Brain microvascular endothelial cell (primary cell): ENCODE measurements around the gene KRTAP17-1.

ENCODE experiments used
- DNase-seq: peaks from one replicate; pipeline ENCODE4 v3.0.0-alpha.2; 2020
- H3K27ac ChIP-seq: fragments of 250-450 bp; sonication (Bioruptor Pico); 2 replicates; pipeline ENCODE4 v1.5.1; 2020; ENCODE audit warnings: mild to moderate bottlenecking, moderate library complexity
- H3K27me3 ChIP-seq: fragments of 250-450 bp; sonication (Bioruptor Pico); replicated peaks from 2 replicates; pipeline ENCODE4 v1.5.1; 2020; ENCODE audit warnings: mild to moderate bottlenecking
- H3K36me3 ChIP-seq: fragments of 250-450 bp; sonication (Bioruptor Pico); replicated peaks from 2 replicates; pipeline ENCODE4 v1.5.1; 2020; ENCODE audit warnings: mild to moderate bottlenecking
- H3K4me3 ChIP-seq: 2 replicates; pipeline ENCODE4 v1.5.1; 2011; ENCODE audit warnings: low read depth, mild to moderate bottlenecking, control low read depth, low read length, moderate library complexity
- in situ Hi-C: cut with HindIII; loops from 2 replicates; pipeline ENCODE4 v1.10.0; 2017; ENCODE audit warnings: low sequenced_read_pairs, low pct_ligation_motif_present
- TF ChIP-seq, protein P1 (sequence below): IDR thresholded peaks from 2 replicates; pipeline ENCODE4 v1.5.1; 2011; ENCODE audit warnings: low read depth, mild to moderate bottlenecking, moderate library complexity, low read length, control low read depth, inconsistent platforms; ENCODE audit errors: missing control alignments

Gene KRTAP17-1

DNA sequence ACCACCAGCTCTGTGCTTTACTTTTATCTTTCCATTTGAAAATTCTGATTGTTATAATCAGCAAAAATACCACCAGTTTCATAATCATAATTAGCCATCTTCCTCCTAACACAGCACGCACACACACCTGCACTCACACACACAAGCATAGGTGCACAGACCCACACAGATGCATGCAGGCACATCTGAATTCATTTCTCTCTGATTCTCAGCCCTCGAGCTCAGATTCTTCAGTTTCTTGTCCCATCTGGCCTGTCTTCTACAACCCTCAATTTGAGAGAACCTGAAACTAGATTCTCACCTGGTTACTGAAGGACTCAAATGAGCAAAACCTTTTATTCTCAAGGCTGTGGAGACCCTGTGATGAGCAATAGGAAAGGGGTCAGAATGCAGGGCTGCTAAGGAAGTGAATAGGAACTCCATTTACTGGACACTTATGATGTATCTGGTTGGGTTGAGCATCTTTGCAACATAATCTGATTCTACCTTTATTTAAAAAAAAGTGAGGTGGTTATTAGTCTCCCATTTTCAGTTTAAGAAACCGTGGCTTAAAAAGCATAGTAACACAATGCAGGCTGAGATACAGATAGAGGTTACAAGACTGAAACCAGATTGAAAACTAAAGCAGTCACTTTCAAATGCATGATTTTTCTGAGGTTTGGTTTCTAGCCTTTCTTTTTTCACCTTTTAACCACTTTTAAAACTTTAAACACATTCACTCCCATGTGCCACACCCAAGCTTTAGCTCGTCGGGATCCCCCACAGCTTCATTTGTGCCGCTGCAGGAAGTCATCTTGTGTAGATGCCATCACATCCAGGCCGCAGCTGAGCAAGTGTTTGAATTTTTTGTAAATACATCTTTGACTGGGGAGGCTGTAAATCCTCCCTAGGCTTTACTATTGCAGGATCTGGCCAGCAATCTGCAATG, 25.7 kb upstream of the KRTAP17-1 start:
- H3K4me3 ChIP-seq = no peak overlapping the region
- DNase-seq = no peak
- in situ Hi-C loops = no loop called here
- no peak overlapping the region for H3K27ac ChIP-seq
- no peaks in the 10 kb centered on the region for H3K36me3 ChIP-seq
- TF ChIP-seq, protein P1, sequence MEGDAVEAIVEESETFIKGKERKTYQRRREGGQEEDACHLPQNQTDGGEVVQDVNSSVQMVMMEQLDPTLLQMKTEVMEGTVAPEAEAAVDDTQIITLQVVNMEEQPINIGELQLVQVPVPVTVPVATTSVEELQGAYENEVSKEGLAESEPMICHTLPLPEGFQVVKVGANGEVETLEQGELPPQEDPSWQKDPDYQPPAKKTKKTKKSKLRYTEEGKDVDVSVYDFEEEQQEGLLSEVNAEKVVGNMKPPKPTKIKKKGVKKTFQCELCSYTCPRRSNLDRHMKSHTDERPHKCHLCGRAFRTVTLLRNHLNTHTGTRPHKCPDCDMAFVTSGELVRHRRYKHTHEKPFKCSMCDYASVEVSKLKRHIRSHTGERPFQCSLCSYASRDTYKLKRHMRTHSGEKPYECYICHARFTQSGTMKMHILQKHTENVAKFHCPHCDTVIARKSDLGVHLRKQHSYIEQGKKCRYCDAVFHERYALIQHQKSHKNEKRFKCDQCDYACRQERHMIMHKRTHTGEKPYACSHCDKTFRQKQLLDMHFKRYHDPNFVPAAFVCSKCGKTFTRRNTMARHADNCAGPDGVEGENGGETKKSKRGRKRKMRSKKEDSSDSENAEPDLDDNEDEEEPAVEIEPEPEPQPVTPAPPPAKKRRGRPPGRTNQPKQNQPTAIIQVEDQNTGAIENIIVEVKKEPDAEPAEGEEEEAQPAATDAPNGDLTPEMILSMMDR = no peak
- H3K27me3 ChIP-seq = no peaks in the 10 kb centered on the region

DNA sequence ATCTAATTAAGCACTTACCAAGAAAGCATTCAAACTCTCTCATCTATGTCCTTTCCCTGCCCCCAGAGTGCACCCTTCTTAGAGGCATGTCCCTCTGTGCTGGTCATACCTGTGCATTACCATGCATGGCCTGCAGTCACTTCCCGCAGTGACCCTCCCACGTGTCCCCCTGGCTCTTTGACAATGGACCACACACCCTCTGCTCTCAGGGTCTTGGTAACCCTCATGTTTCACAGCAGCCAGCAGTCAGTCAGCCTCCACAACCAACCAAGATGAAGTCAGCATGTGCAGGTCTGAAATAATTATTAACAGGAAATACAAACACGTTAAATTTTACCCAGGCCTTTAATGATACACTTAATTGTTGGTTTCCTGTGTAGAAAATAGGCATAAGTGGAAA, 25.0 kb upstream of the KRTAP17-1 start:
- H3K27ac ChIP-seq = no peak overlapping the region
- in situ Hi-C loops = no loop called here
- H3K36me3 ChIP-seq = no peaks in the 10 kb centered on the region
- no peak overlapping the region for H3K4me3 ChIP-seq
- H3K27me3 ChIP-seq = no peaks in the 10 kb centered on the region
- no peak for DNase-seq
- TF ChIP-seq, protein P1 = no peak

DNA sequence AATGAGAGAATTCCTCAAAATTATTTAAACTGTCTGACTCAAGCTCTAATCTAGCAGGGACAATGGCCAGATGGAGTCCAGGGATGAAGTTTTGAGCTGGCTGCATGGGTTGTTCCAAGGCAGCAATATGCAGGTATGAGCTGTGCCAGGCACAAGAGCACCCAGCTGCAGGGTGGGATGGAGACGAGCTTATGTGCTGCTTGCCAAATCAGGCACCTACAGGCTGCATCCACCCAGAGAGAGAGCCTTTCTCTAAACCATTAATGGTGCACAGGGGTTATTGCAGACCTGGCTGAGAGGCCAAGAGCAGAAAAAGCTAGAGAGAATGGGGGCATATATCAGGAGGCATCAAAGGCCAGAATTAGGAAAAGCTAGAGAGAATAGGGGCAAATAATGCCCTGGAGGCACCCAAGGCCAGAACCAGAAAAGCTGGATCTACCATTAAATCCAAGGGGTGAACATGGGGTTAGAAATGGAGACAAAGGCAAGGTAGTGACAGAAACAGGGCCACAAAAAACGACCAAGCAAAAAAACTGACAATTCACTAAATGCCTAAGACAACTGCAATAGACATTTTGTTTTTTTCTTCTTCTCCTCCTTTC, 24.2 kb upstream of the KRTAP17-1 start:
- Histone ChIP-seq H3K36me3 (no peaks in the 10 kb centered on the region), H3K27ac (no peak overlapping the region)
- in situ Hi-C loops = no loop called here

DNA sequence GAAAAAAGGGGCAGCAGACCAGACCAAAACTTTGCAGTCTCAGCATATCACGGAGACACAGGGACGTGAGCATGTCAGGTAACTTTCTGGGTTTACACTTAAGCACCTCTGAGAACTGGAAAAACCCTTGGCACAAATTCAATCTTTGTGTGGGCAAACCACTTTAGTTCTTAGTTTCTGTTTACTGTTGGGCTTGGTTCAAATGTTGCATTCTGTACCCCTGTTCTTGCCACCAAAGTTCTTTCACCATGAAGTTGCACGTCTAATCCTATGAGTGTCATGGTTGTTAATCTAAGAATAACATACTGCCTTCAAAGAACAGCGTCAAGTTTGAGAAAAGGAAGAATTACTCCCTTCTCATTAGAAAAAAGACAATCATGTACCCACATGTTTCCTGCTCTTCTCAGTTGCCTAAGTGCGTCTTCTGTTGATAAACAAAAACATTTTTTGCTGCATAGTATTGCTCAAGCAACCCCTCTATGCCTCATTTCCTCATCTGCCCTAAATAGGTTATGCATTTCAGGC, 23.5 kb upstream of the KRTAP17-1 start:
- no peak for DNase-seq
- Histone ChIP-seq H3K4me3 (no peak overlapping the region), H3K27ac (no peak overlapping the region)

More for the DNA sequence above, 24.2 kb upstream of the KRTAP17-1 start:
- Histone ChIP-seq H3K4me3 (no peak overlapping the region), H3K27me3 (no peaks in the 10 kb centered on the region)
- TF ChIP-seq, protein P1 = no peak
- DNase-seq = no peak

DNA sequence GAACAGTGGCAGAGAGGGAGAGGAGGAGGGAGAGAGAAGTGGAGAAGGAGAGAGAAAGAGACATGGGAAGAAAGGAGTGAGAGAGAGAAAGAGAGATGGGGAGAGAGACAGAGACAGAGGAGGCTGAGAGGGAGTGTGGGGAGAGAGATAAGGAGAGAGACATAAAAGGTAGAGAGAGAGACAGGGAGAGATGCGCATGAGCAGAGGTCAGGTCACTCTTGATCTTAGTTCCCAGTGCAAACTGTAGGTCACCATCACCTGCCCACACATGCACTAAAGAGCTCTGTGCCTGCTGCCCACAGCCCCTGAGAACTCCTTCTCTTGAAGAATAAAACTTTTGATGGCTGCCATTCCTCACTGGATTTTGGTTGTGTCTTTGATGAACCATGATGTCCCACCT, 20.2 kb upstream of the KRTAP17-1 start:
- TF ChIP-seq, protein P1 = no peak
- no peak overlapping the region for H3K4me3 ChIP-seq
- no peak for DNase-seq
- in situ Hi-C loops = no loop called here
- no peak overlapping the region for H3K27ac ChIP-seq
- no peaks in the 10 kb centered on the region for H3K36me3 ChIP-seq
- H3K27me3 ChIP-seq = no peaks in the 10 kb centered on the region

More for the DNA sequence above, 23.5 kb upstream of the KRTAP17-1 start:
- in situ Hi-C loops = no loop called here
- TF ChIP-seq, protein P1 = no peak
- no peaks in the 10 kb centered on the region for H3K36me3 ChIP-seq
- no peaks in the 10 kb centered on the region for H3K27me3 ChIP-seq
